HG02759 (cell line): ENCODE results near the gene OAS1.
A peak's percentile ranks its signal among the peaks of the same experiment; 100 is the strongest.
"Not testable (repeated sequence)": the region's sequence is repeated elsewhere in the genome, so short reads cannot be mapped to it uniquely, and the experiment has no call there.

Experiments used
- ATAC-seq: cut with Tn5 transposase; IDR thresholded peaks from one replicate; pipeline ENCODE4 v1.9.1; 2021; ENCODE audit warnings: mild to moderate bottlenecking, moderate library complexity; ENCODE audit not compliant: unreplicated experiment

OAS1 gene

DNA sequence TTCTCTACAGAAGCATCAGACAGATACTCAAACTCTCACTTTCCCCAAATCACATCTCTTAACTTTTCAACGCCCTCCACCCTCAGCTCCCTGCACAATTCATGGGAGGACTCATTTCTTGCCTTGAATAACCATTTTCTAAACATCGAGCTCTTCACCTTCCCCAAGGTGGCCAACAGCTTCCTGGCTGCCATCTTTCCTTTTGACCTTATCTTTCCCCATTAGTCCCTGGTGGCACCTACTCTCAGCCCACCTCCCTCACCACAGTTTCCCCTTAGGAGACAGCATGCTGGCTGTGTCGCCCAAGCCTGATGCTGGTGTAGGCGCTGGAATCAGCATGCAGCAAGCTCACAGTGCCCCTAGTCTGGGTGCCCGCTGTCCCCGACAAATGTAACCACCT lies 8.4 kb upstream of the OAS1 start:
- ATAC-seq = no peak

DNA sequence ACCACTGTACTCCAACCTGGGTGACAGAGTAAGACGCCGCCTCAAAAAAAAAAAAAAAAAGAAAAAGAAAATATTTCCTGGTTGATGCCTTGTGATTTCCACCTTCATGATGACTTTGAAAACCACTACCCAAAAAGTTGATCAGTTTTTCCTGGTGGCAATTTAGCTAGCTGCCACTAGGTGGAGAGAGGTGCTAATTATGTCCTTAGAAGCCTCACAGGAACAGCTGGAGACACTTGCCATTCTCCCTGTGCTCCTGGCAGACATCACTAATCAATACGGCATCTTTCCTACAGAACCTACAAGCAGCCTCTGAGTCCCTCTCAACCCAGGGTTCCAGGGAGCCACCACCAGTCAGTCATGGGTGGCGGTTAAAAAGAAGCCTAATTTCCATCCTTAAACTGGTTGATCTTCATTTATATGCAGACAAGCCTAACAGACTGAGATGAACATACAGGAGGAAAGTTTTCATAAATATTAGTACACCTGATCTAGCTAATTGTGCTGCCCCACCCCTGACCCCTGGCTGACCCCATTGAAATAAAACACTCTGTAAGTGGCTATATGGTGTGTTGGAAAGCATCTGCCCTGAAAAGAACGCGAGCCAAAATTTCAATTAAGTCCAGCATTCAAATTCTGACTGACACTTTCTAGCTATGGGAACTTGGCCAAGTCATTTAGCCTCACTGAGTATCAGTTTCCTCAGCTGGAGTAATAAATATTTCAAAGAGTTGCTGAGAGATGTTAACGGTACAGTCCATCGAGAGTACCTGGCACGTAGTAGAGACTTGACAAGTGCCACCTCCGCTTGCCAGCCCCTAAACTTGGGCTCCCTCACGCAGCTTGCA lies 6.2 kb upstream of the OAS1 start:
- peak; percentile 43 for ATAC-seq

DNA sequence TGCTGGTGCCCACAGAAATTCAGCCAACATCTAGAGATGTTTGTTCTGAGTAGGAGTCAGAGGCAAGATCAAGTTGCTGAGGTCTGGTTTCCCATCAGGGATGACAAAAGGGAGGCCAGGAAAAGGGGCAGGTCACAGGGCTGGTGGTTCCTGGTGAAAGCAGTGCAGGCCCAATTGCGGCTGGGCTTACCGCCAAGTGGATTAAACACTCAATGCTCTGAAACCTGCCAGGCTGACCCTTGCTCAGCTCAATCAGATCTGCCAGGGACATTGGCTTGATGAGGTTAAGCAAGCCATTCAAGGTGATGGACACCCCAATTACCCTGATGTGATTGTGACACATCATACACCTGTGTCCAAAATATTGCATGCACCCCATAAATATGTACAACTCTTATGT lies 5.5 kb upstream of the OAS1 start:
- no peak for ATAC-seq

DNA sequence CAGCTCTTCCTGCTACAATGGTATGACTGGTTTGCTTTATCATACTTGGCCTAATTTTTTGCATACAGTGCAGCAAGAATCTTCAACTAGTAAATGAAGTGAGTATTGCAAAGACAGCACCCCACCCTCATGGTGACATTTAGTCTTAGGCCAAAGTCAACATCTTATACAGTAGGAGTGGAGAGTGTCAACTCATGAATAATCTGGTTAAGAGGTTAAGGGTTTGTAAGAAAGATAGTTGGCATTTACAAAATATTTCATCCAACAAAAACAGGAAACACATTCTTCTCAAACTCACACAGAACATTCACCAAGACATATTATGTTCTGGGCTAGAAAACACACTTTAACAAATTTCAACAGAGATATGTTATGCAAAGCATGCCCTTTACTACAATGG lies 2.2 kb upstream of the OAS1 start:
- ATAC-seq = no peak

DNA sequence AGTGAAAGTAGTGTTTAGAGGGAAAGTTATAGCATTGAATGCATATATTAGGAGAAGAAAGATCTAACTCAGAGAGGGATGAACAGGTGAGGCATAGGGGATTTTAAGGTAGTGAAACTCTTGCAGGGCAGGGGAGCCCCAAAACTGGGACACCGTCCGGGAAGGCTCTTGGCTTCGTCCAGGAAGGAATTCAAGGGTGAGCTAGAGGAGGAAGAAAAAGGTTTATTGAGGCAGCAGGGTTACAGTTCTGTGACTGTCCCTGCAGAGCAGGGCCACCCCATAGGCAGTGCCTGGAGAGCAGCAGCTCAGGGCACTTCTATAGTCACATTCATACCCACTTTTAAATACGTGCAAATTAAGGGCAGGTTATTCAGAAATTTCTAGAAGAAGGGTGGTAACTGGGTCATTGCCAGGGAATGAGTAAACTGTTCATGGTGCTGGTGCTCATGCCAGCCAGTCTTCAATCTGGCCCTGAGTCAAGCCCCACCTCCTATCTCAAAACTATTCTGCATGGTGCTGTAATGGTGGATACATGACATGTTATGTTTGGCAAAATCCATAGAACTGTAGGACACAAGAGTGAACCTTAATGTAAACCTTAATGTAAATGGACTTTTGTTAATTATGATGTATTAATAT lies 1.2 kb upstream of the OAS1 start:
- no peak for ATAC-seq

DNA sequence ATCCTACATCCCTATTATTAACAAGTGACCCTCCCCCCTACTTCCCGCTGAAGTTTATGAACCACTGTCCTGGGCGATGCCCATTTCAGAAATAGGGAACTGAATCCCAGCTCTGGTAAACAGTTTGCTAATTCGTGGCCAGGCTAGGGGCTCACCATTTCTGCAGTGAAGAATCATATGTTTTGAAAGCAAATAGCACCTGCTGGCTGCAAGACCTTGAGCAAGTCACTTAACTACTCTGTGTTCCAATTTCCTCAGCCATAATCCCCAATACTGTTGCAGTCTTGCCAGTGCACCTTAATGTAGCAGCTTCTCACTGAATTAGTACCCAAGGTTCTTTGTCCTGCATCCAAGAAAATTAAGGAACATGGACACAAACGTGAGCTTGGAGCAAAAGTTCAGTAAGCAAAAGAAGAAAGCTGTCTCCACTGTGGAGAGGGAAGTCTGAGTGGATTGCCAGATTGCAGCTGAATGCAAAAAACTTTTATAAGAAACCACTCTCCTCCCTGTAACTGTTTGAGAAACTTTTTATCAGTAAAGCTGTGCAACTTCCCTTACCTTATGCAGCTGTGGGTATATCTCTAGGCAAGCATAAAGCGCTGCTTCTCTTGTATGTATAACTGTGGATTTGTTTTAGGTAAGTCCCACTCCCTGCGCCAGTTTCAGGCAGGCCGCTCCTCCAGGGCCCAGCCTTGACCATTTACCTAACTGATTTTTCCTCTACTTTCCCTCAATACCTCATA lies 824 bp downstream of the OAS1 start:
- peak; percentile 51 for ATAC-seq

DNA sequence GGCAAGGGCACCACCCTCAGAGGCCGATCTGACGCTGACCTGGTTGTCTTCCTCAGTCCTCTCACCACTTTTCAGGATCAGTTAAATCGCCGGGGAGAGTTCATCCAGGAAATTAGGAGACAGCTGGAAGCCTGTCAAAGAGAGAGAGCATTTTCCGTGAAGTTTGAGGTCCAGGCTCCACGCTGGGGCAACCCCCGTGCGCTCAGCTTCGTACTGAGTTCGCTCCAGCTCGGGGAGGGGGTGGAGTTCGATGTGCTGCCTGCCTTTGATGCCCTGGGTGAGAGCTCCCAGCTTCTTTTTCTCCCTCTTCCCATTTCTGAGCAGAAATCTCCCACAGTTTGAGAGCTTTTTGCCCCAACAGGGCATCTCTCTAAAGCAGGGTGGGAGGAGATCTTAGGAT lies 1.8 kb downstream of the OAS1 start:
- no peak for ATAC-seq

DNA sequence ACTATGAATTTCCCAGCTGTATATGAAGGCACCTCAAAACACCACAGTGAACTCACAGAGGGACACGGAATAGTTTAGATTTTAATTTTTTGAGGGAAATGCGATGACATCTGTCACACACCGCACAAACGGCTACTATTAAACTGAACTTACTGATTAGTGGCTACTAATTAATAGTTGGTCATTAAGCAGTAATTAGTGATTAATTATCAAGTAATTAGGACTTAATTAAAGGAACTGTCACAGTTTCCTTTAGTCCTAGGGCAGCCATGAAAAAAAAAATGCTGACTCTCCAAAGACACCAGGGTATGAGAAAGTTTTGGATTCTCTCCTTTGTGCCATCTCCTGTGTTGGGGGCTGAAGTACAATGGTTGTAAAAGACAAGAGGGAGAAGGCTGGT lies 2.9 kb downstream of the OAS1 start:
- no peak for ATAC-seq

DNA sequence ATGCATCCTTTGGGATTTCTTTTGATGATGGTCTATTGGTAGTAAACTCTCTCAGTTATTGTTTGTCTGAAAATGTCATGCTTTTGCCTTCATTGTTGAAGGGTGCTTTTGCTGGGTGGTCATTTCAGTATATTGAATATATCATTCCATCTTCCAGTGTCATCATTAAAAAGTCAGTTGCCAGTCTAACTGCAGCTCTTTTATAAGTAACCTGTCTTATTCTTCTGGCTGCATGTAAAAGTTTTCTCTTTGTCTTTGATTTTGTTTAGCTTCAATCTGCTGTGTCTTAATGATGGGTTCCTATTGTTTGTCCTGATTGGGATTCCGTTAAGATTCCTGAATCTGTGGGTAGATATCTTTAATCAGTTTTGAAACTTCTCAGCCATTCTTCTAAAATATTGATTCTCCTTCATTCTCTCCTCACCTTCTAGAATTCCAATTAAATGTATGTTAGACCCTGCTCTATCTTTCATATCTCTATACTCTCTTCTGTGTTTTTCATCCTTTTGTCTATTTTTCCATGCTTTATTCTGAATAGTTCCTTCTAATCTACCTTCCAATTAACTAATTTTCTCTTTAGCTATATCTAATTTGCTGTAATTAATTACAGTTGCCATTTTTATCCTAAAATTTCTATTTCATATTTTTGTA lies 6.4 kb downstream of the OAS1 start:
- ATAC-seq = no peak

DNA sequence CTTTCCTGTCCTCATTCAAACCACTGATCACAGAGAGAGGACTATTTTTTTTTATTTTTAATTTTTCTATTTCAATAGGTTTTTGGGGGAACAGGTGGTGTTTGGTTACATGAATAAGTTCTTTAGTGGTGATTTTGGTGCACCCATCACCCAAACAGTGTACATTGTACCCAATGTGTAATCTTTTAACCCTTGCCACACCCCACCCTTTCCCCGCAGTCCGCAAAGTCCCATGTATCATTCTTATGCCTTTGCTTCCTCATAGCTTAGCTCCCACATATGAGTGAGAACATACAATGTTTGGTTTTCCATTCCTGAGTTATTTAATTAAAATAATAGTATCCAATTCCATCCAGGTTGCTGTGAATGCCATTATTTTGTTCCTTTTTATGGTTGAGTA lies 7.1 kb downstream of the OAS1 start:
- not testable (repeated sequence) for ATAC-seq

DNA sequence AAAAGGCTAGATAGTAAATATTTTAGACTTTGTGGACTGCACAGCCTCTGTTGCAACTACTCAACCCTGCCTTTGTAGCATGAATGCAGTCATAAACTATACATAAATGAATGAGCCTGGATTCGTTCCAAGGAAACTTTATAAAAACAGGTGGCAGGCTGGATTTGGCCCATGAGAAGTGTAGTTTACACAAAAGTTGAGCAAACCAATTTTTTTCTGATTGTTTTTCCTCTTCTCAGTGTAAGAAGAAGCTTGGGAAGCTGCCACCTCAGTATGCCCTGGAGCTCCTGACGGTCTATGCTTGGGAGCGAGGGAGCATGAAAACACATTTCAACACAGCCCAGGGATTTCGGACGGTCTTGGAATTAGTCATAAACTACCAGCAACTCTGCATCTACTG lies 9.5 kb downstream of the OAS1 start:
- no peak for ATAC-seq

DNA sequence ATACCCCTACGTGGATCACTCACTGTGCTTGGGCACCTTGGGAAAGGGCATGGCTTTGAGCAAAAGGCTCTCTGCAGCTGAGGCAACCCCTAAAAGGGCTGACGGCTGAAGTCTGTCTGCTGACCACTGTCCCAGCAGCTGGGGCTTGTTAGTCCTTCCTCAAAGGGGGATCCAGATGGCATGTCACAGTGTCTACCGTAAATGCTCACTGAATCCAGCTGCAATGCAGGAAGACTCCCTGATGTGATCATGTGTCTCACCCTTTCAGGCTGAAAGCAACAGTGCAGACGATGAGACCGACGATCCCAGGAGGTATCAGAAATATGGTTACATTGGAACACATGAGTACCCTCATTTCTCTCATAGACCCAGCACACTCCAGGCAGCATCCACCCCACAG lies 12.4 kb downstream of the OAS1 start:
- no peak for ATAC-seq

DNA sequence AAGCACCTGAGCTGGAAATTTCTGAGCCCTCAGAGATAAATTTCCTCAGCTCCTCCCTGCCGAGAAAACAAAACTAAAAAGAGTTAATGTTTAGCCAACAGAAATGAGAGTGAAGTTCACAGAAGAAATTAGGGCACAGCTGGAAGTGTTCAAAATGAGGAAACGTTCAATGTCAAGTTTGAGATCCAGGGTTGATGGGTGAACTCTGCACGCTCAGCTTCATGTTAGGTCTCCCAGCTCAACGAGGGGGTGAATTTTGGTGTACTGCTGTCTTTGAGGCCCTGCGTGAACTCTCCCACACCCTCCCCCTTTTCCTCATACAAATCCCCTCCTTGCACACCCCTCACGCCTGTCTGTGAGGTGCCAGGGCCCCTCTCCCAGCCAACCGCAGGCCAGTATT lies 18.2 kb downstream of the OAS1 start:
- peak; percentile 79 for ATAC-seq

DNA sequence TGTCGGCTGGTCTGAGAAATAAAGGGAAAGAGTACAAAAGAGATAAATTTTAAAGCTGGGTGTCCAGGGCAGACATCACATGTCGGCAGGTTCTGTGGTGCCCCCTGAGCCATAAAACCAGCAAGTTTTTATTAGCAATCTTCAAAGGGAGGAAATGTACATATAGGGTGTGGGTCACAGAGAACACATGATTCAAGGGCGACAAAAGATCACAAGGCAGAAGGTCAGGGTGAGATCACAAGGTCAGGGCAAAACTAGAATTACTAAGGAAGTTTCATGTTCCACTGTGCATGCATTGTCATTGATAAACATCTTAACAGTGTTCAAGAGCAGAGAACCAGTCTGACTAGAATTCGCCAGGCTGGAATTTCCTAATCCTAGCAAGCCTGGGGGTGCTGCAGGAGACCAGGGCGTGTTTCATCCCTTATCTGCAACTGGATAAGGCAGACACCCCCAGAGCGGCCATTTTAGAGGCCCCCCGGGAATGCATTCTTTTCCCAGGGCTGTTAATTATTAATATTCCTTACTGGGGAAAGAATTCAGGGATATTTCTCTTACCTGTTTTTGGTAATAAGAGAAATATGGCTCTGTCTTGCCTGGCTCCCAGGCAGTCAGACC lies 19.8 kb downstream of the OAS1 start:
- not testable (repeated sequence) for ATAC-seq

DNA sequence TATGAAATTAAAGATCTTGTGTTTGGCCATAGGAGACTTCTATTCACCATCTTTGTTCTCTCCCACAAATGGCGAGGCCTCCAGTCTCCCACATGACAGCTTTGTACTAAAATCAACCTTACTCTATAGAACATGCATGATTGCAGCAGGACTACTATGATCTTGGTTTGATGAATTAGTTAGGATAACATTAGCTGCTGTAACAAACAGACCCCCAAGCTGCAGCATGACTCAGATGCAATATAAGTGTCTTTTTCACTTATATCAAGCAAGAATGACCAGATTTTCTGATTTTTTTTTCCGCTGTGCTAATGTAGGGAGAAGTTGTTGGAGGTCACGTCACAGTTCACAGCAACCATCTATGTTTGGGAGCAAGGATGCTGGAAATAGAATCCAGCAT lies 20.7 kb downstream of the OAS1 start:
- ATAC-seq = no peak

DNA sequence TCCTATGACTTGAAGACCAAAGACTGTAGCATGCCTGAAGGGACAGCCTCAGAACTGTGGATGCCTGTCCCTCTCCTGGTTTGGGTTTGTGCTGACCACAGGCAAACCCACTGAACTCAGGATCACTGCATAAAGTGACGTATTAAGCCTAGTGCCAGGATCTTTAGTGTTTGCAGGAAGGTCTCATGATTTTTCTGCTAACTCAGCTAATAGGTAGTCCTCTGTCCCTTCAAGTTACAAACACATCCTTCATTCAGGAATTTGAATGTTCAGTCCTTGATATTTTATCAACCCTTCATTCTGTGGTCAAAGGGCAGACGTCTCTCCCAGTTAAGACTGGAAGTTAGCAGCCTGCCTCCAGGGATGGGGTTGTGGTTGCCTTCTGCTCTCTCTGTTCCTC lies 21.2 kb downstream of the OAS1 start:
- ATAC-seq = no peak

DNA sequence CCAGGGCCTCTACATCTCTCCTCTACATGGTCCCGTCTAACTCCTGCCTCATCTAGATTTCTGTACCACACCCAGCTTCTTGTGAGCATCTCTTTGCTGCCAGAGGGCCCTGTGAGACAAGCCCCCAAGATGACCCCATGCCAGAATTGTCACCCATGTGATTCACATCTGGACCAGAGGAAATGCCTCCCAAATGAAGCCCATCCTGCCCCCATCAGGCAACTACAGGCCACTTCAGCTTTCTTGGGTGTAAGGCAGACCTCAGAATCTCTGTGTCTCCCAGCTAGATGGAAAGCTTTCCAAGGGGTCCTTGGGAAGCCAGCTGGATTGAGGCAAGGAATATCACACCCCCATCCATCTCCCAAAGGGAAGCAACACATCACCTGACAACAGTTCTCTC lies 22.2 kb downstream of the OAS1 start:
- no peak for ATAC-seq

DNA sequence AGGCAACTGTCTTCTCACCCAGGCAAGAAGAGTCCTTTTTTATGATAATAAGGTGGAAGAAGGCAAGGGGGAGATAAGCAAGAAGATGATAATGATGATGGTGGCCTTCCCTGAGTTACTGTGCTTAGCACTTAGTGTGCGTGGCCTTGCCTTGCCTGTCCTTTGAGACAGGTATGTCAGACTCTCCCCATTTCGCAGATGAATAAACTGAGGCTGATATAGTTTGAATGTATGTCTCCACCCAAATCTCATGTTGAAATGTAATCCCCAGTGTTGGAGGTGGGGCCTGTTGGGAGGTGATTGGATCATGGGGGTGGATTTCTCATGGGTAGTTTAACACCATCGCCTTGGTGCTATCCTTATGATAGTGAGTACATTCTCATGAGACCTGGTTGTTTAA lies 23.0 kb downstream of the OAS1 start:
- ATAC-seq = no peak

DNA sequence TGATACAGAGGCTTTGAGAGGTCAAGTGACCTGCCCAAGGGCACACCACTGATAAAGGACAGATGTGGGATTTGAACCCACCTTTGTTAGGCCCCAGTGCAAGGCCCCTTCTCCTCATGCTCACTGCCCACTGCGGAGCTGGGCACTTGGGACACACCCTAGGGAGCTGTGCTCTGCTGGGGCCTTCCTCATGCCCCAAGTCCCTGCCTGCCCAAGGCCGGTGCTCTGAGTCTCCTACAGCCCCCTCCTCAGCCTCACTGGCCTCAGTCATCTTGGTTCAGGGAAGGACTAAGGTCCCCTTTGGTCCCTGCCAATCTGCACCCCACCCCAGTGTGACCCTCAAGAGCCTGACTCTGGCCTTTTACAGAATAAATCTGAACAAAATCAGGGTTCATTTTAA lies 23.6 kb downstream of the OAS1 start:
- ATAC-seq = no peak

DNA sequence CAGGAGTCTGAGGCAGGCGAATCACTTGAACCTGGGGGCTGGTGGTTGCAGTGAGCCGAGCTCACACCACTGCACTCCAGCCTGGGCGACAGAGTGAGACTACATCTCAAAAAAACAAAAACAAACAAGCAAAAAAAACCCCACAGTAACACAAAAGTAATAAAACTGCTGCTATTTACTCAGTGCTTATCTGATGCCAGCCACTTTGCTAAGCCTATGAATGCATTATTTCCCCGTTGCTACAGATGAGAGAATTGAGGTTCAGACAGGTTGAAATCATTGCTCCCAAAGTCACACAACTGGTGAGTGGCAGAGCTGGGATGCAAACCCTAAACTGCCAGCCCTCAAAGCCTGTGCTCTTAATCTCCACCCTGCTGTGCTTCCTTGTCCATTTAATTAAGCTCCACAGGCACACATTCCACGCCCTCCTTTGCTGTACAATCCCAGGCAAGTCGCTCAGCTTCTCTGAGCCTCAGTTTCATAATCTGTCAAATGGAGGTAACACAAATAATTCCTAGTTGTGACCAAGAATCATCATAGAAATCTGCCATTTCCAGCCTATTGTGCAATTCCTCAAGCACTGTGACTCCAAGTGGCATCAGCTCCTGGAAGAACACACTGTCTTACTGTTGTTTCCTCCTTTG lies 25.8 kb downstream of the OAS1 start:
- no peak for ATAC-seq

DNA sequence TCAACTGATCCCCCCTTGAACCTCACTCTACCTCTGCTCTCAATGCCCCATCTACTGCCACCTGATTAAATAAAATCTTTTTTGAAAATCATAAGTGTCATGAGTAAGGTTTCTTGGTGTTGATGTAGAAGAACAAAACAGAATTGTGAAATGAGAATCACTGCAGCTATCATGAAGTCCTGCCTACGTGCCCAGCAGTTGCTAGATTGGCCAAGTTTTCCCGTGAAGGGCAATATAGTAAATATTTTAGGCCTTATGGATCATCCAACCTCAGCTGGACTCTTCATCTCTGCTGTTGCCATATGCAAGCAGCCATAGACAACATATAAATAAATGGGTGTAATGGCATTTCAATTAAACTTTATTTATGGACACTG lies 26.4 kb downstream of the OAS1 start:
- ATAC-seq = no peak
